Measurements from ENCODE around the gene OPA1.
"Not testable (repeated sequence)": the region's sequence is repeated elsewhere in the genome, so short reads cannot be mapped to it uniquely, and the experiment has no call there.

The OPA1 gene

DNA sequence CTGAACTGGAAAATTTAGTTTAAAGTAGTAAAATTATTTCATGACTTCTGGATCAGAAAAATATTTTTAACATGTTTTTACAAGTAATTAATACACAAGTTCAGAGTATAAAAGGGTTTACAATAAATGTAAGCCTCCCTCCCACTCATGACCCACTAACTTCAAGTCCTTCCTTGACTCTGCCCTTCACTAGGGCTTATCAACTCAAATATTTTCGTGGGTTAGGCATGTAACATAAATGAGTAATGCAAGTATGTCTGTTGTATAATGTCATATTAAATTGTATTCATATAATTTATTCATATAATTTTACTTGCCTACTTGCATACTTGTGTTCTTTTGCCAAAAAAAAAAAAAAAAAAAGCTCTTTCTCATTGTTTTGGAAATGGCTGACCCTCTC lies 3.4 kb upstream of the OPA1 start:
- DNase-seq = no peak

DNA sequence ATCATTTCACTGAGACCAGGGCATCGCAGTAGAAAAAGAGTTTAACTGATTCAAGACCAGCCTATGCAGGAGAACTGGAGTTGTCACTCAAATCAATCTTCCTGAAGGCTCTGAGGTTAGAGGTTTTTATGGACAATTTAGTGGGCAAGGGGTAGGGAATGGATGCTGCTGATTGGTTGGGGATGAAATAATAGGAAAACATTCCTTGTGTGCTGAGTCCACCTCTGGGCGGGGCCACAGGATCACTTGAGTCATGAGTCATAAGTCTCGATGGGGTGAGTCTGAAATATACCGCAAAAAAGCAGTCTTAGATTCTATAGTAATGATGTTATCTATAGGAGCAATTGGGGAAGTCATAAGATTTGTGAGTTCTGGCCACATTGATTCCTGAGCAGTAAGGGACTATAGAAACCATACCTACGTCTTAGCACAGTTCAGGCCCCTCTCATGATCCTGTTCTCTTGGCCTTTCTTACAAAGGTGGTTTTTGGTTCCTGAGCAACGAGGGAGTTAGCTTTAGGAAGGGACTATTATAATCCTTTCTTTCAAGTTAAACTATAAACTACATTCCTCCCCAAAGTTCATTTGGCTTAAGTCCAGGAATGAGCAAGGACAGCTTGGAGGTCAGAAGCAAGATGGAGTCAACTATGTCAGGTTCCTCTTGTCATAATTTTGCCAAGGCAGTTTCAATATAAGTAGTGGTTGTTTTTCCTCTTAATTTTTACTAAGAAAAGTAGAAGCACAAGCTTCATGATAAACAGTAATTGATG lies 2.7 kb upstream of the OPA1 start:
- no peak for DNase-seq

DNA sequence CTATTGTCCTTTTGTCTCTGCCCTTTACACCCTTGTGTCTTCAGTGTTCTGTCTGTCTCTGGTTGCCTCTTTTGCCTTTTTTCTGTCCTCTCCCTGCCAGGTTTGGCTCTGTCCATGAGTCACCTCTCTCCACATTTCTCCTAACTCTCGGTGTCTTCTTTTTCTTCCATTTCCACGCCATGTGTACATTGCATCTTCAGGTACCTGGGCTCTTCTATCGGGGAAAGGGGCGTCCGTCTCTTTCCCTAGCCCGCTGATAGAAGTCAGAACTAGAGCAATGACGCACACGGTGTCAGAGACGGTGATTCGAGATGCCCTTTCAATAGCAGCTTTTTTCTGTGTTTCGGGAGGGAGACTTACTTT lies 641 bp downstream of the OPA1 start:
- no peak for DNase-seq

DNA sequence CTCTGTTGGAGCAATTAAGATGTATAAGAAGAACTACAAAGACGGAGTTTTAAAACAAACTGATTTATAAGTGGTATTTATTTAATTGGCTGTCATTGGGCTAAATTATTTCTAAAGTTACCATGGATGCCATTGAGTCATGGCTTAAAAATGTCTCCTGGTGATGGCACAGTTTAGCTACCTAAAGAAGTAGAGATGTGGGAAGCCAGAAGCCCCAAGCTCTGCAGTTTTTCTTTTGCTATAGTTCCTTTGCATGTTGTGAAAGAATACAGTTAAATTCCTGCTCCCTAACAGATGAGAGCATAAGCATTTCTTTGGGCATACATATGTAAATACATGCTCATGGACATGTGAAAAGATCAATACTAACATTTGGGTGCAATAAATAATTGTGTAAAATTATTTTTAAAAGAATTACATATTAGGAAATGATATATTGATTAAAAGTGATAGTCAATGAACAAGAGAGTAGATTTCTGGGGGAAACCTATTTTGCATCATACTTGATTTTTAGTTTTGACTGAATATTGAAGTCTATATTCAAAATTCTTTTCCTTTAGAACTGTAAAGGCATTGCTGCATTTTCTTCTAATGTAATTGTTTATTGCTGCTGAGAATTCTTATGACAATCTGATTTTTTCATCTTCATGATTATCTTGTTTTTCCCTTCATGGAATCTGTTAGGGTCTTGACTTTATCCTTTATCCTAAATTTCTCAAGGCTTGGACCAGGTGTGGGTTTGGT lies 2.1 kb downstream of the OPA1 start:
- DNase-seq = no peak

DNA sequence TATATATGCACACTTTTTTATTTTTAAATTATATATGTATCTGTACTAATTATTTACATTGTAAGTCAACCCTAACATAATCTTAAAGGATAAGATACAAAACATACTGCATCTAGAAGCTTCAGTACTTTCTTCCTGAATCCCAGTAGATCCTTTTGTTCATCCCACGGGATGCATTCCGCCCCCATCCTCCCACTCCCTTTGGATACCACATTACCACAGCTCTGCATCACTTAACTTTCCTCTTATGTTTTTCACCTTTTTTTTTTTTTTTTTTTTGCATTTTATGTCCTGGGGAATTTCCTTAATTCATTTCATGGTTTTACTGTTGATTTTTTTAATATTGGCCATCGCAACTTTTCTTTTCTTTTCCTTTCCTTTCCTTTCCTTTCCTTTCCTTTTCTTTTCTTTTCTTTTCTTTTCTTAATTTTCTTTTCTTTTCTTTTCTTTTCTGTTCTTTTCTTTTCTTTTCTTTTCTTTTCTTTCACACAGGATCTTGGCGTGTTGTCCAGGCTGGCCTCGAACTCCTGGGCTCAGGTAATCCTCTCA lies 3.0 kb downstream of the OPA1 start:
- DNase-seq = no peak

DNA sequence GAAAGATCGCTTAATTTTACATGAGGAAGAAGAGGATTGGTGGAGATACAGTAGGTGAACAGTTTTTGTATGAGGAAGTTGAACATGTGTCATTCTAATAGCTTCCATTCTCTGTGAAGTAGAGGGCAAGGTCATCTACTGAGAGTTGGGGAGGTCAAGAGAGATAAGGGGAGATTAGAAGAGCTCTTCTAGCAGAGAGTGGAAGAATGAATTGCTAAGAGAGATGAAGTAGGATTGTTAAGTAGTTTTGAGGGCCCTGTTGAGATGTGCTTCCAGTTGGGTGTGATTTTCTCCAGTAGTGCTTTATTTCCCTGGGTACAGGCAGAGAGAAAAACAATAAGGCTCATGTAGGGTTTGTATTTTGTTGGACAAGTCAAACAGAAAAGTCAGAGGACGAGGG lies 5.2 kb downstream of the OPA1 start:
- no peak for DNase-seq

DNA sequence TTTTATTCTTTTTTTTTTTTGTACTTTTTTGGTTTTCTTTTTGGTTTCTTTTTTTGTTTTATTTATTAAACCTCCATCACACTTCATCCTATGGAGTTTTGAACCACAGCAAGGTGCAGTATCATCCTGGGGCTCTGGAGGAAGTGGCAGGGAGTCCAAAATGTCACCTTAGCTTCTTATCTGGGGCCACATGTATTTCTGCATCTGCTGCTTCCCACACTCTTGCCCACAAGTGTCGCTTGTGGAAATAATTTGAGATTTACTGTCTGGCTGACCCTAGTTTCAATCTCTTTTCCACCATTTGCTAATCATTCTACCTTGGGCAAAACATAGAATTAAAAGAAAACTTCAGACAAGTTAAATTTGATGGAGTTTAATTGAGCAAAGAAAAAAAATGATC lies 6.4 kb downstream of the OPA1 start:
- DNase-seq = no peak

DNA sequence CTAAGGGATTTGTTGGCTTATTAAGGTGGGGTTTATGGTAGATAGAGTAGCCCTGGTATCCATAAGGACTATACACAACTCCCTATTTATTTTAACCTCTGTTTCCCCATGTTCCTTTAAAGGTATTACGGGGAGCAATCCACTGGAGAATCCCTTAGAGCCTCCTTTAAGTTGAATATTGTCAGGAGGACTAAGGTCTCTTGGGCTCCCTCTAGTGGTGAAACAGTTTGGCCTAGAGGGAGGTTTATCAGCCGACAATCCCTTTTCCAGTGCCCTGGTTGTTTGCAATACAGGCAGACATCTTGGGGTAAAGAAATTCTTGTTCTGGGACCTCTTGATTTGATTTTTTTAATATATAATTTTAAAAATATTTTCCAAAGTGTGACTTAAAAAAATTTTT lies 12.9 kb downstream of the OPA1 start:
- DNase-seq = no peak

DNA sequence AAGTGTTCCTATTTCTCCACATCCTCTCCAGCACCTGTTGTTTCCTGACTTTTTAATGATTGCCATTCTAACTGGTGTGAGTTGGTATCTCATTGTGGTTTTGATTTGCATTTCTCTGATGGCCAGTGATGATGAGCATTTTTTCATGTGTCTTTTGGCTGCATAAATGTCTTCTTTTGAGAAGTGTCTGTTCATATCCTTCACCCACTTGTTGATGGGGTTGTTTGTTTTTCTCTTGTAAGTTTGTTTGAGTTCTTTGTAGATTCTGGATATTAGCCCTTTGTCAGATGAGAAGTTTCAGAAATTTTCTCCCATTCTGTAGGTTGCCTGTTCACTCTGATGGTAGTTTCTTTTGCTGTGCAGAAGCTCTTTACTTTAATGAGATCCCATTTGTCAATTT lies 13.9 kb downstream of the OPA1 start:
- not testable (repeated sequence) for DNase-seq

DNA sequence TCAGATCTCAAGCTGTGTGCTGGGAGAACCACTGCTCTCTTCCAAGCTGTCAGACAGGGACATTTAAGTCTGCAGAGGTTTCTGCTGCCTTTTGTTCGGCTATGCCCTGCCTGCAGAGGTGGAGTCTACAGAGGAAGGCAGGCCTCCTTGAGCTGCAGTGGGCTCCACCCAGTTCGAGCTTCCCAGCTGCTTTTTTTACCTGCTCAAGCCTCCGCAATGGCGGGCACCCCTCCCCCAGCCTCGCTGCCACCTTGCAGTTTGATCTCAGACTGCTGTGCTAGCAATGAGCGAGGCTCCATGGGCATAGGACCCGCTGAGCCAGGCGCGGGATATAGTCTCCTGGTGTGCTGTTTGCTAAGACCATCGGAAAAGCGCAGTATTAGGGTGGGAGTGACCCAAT lies 17.5 kb downstream of the OPA1 start:
- DNase-seq = not testable (repeated sequence)

DNA sequence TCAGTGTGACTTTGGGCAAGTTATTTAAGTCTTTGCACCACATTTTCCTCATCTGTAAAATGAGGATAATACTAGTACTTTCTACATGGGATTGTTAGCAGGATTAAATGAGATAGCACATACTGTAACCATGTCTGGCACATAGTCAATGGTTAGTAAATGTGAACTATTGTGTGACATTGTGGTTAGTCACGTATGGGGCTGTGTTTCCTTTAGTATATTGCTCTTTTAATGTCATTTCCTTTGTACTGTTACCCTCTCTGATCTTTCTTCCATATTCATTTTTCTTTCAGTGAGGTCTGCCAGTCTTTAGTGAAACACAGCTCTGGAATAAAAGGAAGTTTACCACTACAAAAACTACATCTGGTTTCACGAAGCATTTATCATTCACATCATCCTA lies 21.4 kb downstream of the OPA1 start:
- no peak for DNase-seq

DNA sequence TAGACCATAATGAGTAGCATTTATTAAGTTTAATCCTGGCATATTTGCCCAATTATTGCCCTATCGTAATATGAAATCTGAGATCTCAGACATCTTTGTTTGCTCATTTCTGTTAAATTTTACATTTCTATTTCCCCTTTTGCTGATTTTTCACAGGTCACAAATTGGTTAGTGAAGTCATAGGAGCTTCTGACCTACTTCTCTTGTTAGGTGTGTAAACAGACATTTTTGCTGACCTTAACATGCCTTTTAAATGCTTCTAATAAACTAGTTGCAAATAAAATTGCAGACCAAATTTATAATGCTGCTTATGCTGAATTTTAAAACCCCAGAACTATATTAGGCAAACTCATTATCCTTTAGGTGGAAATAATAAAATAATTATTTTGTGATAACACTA lies 24.6 kb downstream of the OPA1 start:
- no peak for DNase-seq

DNA sequence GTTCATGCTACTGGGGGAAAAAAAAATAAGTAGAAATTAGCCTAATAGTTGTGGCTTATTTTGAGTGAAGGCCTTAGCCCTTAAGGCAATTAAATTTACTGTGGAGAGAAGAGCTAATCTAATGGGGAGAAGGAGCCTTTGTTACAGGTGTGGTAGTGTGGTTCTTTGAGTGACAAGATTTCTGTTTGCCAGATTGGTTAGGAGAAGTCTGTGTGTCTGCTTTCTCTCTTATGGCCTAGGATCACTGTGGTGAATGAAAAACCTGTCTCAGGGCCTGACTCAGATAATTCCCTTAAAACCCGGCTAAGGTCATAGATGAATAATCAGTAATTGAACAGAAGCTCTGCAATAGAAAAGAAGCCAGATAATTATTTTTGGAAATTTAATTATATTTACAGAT lies 27.0 kb downstream of the OPA1 start:
- no peak for DNase-seq

DNA sequence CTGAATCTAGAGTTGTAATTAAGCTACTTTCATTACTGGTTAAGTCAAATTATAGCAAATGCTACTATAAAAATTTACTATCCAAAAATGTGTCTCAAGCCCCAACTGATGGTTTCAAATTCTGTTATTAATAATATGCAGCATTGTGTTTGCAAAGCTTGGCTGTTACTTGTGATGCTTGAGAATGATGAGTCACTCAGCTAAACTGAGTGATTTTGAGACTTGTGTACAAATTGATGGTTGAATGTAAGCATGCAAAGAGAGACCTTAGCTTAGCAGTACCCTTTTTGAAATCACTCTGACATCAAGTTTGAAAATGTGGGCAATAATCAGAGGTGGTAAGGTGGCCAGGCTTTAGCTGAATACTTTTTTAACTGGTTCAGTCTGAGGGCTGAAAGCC lies 27.6 kb downstream of the OPA1 start:
- no peak for DNase-seq

DNA sequence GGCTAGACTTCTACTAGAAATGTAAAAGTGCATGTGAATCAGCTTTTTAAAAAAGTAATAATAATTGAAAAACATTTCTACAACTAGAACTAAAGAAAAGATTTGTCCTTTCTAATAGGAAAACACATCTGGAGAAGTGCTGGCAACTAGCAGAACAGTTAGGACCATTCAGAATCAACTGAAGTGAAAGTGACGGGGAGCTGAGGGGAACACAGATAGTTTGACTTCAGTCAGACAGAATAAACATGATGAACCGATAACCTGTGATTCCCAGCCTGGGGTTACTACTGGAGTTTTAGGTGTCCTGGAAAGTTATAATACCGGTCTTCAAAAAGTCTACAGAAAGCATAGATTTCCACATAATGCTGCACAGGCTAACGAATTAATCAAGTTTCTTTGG lies 28.1 kb downstream of the OPA1 start:
- no peak for DNase-seq

DNA sequence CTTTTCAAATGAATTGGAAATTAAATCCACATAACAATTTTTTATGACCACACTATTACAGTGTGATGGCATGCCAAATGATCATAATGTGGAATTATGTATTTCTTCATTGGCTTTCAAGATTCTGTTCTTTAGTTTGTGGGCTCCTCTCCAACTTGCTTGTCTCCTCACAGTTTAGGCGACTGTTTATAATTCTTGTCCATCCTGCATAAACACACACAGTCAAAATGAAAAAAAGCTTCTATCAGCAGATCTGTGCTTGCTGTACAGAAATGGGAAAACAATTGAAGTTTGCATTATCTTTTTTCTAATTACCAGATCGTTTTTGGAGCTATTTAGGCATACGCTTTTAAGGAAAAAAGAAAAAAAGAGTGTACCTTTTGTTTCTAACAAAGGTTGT lies 37.0 kb downstream of the OPA1 start:
- no peak for DNase-seq

DNA sequence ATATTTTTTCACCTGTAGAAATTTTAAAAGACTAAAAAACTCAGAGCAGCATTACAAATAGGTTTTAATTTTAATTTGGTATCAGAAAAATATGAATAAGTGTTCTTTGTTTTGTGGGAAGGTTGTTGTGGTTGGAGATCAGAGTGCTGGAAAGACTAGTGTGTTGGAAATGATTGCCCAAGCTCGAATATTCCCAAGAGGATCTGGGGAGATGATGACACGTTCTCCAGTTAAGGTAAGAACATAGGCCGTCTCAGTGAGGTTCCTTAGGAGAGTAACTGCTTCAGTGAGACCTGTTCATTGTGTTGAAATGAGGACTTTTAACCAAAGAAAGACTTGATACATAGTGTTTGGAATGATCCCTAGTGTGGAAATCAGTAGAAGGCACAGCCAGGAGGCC lies 44.8 kb downstream of the OPA1 start:
- DNase-seq = no peak

DNA sequence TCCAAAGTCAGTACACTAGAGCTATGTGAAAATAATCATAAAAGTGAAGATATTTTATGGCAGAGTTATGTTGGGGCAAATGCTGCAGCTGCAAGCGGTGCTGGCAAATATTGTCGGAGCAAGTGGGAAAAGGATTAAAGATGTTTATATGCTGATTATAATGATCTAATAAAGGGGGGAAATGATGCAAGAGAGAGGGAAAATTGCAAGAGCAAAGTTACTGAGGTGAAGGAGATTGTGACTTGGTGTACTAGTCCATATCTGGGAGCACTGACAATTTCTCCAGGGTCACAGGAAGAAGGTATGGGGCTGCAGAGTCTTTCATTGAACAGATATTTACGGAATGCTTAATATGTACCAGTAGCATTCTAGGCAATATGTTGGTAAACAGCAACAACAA lies 45.8 kb downstream of the OPA1 start:
- no peak for DNase-seq

DNA sequence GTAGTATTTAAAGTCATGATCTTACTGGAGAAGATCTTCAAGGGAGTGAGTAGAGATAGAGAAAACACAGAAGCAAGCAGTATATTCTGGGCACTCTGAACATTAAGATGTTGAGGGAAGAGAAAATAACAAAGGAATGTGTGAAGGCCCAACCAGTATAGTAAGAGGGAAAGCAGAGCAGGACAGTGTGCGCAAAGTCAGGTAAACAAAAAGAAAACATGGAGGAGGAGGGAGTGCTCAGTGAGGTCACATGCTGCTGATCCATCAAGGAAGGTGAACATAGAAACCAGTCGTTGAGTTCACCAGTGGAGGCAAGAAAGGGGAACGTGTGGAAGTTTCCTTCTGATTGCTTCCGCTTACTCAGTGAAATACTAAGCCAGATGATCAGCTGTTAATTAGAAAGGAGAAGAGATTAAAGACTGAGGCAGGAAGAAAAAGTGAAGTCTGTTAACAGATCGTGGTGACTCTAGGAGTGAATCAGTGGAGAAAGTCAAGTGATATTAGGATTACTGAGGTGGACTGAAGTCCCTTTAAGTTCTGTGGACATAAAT lies 47.2 kb downstream of the OPA1 start:
- DNase-seq = no peak

DNA sequence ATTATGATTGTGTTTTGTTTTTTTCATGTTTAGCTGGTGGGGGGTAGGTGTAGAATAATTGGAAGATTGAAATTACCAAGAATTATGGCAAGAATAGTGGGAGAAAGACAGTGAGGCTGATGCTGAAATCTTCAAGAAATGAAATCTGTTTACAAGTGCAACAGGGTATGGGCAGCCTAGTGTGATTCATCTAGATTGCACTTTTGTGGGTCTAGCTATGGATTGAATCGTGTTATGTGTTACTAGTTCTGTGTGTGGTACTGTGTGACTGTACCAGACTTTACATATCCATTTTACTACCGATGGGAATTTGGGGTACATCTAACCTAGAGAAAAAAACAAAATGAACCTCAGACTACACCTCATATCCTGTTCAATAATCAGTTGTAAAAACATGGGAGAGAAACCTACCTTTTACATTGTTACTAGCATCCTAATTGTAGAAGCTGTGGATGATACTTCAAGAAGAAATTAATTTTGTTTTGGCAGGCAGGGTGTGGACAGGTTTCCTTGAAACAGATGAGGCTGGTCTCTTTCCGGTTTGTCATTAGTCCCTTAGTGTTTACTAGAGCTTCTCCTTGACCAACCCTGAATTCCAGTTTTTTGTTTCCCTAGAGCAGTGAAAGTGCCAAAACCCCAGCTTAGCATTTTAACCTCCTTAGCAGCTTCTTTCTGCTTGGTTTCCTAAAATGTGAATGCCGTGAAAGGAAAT lies 47.9 kb downstream of the OPA1 start:
- no peak for DNase-seq

DNA sequence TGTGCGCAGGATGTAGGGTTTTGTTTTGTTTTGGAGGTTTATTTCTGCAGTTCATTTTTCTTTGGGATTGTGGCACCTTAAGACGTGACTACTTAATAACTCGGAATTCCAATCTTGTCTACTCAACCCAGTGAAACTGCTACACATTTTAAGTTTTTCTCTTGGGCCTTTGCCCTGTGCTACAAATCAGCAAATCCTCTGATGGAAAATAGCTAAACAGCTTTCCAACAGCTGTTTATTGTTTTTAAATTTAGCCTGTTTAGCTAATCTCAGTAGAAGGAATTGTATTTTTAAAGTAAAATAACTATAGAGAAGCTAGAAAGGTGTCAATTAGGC lies 48.4 kb downstream of the OPA1 start:
- no peak for DNase-seq

DNA sequence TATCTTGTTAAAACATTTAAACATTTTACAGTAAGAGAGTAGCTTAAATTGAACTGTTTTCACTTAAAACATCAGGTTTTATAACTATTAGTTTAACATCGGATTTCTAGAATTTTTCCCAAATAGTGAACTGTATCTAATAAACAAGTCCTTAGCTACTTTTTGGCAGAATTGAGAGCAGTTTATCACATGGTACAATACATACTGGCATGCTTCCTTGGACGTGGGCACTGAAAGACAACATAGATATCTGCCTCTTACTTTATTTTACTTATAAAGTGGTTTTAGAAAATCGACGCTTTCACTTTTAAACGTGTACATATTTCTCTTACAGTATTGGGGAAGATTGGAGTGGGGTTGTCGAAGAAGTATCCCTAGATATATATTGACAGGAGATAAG lies 52.8 kb downstream of the OPA1 start:
- DNase-seq = no peak

DNA sequence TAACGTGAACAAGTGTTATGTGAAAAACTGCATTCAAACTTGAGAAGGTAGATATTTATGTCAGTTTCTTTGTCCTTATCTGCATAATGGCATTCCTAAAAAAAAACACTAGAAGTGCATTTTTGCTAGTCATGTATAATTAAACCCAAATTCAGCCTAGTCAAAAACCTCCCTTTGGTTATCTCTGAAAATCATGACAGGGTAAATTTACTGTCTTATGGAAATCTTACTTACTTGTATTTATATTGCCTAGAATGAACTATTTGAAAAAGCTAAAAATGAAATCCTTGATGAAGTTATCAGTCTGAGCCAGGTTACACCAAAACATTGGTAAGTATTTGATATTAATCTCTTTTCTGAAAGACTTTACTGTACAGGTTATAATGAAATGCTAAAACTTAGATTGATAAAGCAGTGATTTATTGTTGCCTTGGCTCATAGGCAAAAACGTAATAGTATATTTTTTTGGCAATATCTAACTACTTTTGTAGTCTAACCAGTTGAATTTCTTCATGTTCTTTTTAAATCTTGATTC lies 55.6 kb downstream of the OPA1 start:
- no peak for DNase-seq

All from cerebellar nuclear complex (tissue), 1 donor.